HG02759 (cell line): ENCODE measurements around the gene PGRMC1.
"Not testable (repeated sequence)": the region's sequence is repeated elsewhere in the genome, so short reads cannot be mapped to it uniquely, and the experiment has no call there.

Source experiments
- ATAC-seq: cut with Tn5 transposase; IDR thresholded peaks from one replicate; pipeline ENCODE4 v1.9.1; 2021; ENCODE audit warnings: mild to moderate bottlenecking, moderate library complexity; ENCODE audit not compliant: unreplicated experiment

Gene PGRMC1

DNA sequence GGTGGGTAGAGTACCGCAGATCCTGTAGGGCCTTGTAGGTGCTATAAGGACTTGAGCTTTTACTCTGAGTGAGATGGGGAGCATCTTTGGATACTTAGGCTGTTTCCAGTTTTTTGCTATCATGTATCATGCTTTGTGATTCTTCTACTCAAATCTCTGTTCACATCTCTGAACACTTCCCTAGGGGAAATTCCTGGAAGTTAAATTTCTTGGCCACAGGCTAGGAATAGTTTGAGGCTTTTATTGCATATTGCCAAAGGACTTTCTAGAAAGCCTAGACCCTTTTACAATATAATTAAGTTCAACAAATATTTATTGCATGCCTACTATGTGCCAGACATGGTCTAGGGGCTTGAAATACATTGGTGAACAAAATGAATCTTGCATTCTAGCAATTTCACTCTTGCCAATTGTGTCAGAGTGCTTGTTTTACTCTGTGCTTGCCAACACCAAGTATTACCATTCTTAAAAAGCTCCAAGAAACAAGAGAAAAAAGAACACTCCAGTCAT is 4.1 kb upstream of the PGRMC1 start:
- no peak for ATAC-seq

DNA sequence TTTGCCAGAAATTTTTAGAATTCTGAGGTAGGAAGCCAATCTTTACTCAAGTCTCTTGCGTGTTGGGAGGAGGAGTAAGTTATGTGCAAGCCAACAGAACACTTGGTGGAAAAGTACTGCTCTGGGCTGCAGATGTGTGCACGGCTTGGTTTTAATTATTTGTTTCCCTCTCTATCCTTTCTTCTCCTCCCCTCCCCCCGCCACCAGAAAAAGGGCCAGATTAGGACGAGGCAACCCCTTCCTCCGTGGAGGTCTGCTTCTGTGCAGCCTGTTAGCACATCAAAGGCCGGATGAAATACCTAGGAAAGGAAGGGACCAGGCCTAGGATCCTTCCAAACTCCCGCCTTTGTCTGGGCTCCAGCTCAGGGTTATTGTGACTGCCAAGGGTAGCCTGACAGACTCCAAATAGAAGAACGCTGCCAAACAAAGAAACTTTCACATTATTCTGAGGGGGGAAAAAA is 1.0 kb upstream of the PGRMC1 start:
- ATAC-seq, result no peak

DNA sequence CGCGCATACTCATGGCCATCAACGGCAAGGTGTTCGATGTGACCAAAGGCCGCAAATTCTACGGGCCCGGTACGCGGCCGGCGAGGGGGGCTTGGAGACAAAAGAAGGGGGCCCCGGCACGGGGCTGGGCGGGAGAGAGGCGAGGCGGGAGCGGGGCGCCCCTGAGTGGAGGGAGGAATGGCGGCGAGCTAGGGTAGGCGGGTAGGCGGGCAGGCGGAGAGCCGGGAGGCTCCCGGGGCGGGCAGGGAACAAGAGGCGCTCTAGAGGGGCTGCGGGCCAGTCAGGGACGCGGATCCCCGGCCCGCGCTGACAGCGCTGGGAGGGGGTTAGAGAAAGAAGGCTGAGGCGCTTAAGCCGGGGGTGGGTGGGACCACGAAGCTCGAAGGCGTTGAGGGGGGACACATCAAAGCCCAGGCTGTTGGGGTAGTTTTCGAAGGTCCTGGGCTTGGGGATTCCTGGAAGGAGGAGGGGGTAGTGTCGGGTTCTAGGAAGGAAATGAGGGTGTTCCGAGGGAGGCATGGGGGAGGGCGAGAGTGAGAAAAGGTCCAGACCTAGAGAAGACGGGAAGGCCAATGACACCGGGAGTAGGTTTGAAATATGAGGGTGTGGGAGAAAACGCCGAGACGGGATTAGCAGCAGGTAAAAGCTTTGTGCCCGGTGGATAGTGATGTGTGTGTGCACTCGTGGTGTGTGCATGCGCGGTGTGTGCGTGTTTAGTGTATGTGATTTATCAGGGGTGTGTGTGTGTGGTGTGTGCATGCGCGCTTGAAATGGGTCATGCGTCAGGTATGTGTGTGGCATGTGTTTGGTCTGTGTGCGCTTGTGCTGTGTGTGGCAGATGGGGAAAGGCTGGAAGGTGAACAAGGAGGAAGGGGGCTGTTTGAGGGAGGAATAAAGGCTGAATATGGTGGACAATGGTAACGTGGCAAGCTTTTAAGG is 807 bp downstream of the PGRMC1 start:
- peak; percentile 25 for ATAC-seq

DNA sequence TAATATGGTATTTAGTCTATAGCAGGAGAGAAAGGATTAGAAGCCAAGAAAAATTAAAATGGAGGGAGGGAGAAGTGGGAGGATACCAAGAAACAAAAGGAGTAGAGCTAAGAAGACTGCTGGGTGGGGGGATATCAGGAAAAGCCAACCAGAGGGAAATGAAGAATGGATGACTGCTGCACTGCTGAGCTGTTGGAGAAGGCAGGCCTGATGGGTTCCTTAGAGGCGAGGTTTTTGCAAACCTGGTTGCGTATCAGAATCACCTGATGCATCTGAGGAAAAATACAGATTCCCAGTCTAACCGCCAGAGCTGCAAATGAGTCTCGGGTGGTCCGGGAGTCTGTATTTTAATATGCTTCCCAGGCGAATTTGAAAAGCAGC is 1.5 kb downstream of the PGRMC1 start:
- no peak for ATAC-seq

DNA sequence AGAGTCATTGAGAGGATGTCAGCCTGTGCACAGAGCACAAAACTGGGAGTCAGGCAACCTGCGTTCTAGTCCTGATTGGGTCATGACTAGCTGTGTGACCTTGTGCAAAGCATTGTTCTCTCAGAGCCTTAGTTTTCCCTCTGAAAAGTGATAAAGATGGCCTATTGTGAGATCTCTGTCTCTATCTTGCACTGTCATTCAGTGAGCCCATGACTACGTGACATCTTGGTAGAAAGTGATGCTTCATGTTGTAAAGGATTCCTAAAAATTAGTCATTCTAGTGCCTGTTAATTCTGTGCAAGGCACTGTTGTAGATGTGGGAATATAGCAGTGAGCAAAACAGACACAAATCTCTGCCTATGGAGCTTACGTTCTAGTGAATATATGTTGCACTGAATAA is 2.5 kb downstream of the PGRMC1 start:
- ATAC-seq, result no peak

DNA sequence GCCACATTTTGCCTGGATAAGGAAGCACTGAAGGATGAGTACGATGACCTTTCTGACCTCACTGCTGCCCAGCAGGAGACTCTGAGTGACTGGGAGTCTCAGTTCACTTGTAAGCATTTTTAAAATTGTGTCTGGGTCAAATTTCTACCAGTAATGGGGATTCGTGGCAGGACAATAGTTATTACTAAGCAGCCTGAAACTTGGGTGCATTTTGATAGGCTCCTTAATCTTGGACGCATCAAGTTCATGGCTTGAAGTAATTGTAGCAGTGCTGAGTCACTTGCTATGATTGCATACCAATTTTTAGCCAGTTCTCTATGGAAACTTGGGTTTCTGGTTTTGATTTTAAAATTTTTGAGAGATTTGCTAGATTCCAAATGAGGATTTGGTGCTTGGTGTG is 4.3 kb downstream of the PGRMC1 start:
- no peak for ATAC-seq

DNA sequence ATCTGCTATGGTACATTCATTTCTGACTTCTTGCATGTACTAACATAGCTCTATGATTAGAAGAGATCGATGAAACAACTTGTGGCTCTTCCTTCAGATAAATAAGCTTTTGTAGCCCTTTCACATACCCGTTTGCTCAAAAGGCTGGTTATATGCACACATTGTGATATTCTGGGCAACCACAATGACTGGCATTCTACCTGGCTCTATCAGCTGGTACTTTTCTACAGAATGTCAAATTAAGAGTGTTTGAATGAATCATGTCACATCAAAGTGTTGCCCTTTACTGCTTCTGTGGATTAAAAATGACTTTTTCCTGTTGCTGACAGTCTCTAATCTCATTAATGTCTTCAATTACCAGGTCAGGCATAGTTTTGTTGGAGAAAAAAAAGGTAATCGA is 11.6 kb downstream of the PGRMC1 start:
- ATAC-seq, result no peak

DNA sequence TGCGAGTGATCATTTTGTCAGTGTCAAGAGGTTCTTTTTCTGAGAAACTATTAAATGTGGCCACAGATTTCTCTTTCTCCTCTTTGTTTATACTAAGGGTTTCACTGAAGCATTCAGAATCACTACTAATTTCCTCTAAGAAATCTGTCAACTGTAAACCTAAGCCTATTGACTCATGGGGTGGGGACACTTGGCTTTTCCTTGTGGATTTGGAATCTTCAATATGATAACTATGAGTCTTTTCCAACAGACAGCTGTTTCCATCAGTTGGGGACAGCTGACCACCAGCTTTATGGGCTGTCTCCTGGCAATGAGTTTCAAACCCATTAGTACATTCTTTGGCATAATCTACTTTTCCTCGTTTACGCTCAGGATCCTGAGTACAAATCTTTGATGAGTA is 13.8 kb downstream of the PGRMC1 start:
- ATAC-seq, result no peak

DNA sequence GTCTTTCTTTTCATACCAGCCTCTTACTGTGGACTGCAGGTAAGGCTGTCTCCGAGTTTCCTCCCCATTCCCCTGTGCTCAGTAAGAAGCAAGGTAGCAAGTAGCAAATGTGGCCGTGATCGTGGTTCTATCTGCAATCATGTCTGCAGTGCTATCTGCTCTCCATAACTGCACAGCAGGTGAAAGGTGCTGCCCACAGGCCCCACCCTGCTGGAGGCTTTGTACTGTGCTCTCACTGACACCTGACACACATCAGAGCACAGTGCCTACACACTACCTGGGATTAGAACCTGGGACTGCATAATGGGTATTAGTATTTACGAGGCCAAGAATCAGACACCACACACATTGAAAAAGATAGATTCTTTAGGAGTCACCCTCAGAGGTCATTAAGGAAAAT is 15.3 kb downstream of the PGRMC1 start:
- no peak for ATAC-seq

DNA sequence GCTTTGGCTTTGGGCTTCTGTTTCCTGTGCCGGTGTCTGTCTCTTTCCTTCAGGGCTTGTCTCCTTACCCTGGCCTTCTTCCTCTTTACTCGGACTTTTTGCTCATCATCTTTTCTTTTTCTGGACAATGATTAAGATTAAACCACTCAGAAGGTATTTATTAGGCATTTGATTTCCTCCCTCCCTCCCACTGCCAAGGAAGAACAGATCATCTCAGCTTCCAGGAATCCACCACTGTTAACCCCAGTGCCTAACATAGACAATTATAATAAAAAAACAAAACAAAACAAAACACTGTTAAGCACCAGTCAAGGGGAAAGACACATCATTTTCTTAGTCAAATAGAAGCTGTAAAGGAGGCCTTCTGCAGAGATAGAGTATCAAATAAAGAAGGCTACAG is 16.6 kb downstream of the PGRMC1 start:
- ATAC-seq, result no peak

DNA sequence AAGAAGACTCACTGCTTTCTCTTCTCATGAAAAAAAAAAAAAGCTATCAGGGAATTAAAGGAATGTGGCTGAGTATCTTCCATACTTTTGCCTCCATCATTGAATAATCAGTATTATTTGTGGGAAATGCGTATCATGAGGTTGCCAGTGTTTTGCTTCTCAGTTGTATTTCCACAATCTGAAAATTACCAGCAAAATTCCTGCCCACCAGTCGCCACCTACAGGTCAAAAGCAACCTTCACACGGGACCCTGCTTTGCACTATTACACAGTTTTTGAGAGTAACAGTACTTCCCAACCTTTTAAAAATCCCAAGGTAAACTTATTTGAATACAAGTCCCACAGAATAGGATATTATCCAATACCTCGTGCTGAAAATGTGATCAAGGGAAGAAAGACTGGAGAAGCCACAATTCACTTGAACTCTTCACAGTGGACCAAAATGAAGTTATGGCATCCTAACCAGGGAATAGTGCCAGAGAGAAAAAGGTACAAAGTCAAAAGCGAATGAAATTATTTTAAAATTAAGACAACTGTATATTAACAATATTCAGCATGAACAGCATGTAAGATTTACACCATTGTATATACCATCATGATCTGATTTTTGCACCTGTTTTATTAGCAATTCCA is 30.4 kb downstream of the PGRMC1 start:
- ATAC-seq, result no peak

DNA sequence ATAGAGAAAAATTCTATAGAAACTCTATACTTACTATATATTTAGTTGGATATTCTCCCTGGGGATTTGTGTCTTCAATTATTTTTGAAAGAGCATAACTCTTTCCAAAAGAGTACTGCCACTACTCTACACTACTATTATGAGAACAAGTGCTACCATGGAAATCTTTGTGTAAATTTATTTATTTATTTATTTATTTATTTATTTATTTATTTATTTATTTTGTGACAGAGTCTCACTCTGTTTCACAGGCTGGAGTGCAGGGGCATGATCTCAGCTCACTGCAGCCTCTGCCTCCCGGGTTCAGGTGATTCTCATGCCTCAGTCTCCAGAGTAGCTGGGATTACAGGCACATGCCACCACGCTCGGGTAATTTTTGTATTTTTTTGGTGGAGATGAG is 31.0 kb downstream of the PGRMC1 start:
- not testable (repeated sequence) for ATAC-seq

DNA sequence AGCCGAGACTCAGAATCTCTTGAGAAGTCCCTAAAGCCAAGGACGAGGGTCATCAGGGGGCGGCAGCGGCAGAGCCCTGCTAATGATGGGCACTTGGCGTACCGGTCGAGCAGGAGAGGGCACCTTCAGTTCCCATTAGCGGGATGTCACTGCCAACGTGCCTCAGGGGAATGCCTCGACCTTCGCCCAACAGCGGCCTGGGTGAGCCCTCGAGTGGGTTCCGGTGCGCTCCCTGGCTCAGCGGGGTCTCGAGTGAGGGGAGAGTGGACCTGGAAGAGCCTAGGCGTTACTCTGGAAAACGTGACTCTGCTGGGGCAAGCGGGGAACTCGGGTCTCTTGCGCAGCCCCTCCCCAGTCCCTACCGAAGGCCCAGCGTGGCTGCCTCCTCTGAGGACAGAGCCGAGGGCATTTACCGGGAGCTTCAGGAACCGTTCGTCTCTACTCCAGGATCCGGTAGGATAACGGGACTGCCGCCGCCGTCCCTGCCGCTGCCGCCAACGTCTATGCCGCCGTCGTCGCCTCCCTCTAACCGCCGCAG is 36.9 kb downstream of the PGRMC1 start:
- no peak for ATAC-seq

DNA sequence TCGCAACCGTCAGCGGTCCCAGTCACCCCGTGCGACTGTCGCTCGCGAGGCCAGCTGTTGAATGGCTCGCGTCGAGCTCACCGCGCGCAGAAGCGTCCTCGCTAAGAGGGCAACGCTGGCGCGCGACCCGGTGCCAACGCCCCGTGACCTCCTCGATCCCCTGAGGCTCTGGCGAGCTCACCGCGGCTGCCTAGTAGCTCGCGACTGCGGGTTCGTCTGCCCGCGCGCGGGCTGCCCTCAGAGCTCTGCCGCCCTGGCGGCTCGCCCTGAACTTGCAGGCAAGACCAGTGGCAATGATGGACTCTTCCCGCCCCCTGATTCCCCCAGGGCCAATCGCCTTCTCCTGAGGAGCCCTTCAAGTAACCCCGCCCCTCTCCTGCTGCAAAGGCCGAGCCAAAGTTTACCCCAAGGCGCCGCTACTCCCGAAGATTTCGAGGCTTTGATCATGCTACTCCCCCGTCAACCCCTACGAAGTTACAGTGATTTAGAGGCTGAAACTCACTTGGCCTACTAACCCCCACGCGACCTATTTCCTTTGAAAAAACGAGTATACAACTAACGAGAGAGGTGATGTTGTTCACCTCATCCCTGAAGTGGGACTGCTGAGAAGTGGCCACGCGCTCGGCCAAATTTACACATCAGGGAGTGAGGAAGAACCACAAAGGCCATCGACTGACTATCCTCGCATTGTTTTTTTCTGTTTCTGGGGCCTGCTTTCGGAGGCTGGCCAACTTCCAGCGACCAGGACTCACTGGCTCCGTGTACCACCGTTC is 37.5 kb downstream of the PGRMC1 start:
- no peak for ATAC-seq

DNA sequence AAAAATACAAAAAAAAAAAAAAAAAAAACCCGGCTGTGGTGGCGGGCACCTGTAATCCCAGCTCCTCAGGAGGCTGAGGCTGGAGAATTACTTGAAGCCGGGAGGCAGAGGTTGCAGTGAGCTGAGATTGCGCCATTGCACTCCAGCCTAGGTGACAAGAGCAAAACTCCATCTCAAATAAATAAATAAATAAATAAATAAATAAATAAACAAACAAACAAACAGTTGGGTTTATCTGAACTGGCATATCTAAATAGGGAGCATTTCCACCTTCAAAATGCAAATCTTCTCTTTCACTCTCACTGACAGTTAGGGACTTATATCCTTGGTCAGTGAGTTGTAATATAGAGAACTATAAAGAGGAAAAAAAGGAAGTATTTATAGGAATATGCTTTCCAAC is 46.3 kb downstream of the PGRMC1 start:
- not testable (repeated sequence) for ATAC-seq

DNA sequence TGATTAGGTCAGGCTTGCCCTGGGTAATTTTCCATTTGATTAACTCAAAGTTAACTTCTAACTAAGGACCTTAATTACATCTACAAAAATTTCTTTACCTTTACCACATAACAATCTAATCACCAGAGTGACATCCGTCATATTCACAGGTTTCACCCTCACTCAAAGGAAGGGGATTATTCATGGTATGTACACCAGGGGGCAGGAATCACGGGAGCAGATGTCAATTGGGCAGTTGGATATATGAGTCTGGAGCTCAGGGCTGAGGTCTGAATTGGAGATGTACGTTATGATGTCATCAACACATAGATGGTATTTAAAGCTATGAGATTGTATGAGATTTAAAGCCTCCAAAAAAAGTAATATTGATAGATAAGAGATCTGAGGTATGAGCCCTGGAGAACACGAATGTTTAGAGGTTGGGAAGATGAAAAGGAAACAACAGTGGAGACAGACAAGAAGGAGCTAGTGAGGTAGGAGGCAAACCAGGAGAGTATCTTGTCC is 52.9 kb downstream of the PGRMC1 start:
- ATAC-seq, result no peak

DNA sequence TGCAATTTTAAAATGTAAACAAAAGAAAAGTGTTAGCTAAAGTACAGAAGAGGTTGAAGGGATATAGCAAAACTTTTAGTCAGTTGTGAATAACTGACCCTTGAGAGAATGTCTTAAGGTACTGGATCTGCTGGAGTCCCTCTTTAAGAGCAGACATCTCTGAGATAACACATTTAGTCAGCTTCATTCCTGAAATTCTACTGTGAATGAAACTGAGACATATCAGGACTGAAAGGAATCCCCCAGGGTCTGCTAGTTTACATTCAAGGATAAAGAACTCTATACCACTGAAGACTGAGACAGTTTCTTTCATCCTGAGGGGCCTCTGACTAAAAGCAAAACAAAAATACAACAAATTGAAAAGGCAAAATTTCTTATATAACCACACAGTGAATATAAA is 54.4 kb downstream of the PGRMC1 start:
- no peak for ATAC-seq

DNA sequence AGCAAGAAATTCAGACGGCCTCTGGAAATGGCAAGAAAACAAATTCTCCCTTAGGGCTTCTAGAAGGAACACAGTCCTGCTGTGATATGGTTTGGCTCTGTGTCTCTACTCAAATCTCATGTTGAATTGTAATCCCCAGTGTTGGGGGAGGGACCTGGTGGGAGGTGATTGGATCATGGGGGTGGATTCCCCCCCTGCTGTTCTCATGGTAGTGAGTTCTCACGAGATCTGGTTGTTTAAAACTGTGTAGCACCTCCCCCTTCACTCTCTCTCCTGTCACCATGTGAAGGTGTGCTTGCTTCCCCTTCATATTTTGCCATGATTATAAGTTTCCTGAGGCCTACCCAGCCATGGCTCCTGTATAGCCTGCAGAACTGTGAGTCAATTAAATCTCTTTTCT is 55.2 kb downstream of the PGRMC1 start:
- ATAC-seq, result not testable (repeated sequence)

DNA sequence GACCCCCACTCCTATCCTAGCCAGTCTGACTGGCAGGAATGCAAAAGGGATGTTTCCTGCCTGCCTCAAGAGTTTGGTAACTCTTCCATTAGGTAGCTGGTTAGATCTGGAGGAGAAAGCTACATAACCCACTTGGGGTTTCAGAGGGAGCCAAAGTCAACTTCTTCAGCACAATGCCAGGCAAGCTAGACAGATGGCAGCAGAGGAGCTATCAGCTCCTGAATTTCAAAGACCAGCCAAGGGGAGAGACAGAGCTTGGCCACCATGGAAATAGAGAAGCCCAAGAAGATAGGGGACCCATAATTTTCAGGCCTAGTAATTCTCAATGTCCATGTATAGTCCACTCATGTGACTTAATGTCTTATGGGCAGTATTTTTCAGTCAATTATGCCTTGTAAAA is 56.4 kb downstream of the PGRMC1 start:
- ATAC-seq, result no peak
